Measurements from ENCODE around the gene RHBDL2. TPM values are rescaled to one million over a fixed set of nuclear protein-coding genes. Genes with fewer than 3 reads are reported as not detected.
A peak's percentile ranks its signal among the peaks of the same experiment; 100 is the strongest.

RHBDL2 gene
- total RNA-seq, 1 experiment from 2014 or later: 0.29 TPM

- no peaks in the 10 kb centered on the region for H3K36me3 ChIP-seq
- no peak overlapping the region for H3K4me3 ChIP-seq
- no peak for DNase-seq (ENCODE audit: low read depth in 1 of 2, low spot score in 2 of 2)
- no peaks in the 10 kb centered on the region for H3K9me3 ChIP-seq (replicated peaks)
- H3K4me1 ChIP-seq (replicated peaks): no peaks in the 10 kb centered on the region
- no peak overlapping the region for H3K27ac ChIP-seq
- no peaks in the 10 kb centered on the region for H3K27me3 ChIP-seq (replicated peaks)
These were observed 11.8 kb upstream of the RHBDL2 start for GRCh38 chr1:38953433-38953860.

GRCh38 chr1:38950553-38950952 is 8.9 kb upstream of the RHBDL2 start:
- Histone ChIP-seq H3K9me3 (replicated peaks) (no peaks in the 10 kb centered on the region; the same call in 1 of the 2 replicates), H3K27me3 (replicated peaks) (no peaks in the 10 kb centered on the region), H3K36me3 (no peaks in the 10 kb centered on the region), H3K4me3 (no peak overlapping the region), H3K4me1 (replicated peaks) (no peaks in the 10 kb centered on the region), H3K27ac (no peak overlapping the region)
- no peak for DNase-seq (ENCODE audit: low read depth in 1 of 2, low spot score in 2 of 2)

GRCh38 chr1:38944547-38944946 is 2.9 kb upstream of the RHBDL2 start:
- peaks cover 9% of the 10 kb centered on the region; the same call in 1 of the 2 replicates for H3K4me1 ChIP-seq (replicated peaks)
- no peaks in the 10 kb centered on the region for H3K27me3 ChIP-seq (replicated peaks)
- no peak for DNase-seq (ENCODE audit: low read depth in 1 of 2, low spot score in 2 of 2)
- H3K36me3 ChIP-seq: no peaks in the 10 kb centered on the region
- no peaks in the 10 kb centered on the region; the same call in 1 of the 2 replicates for H3K9me3 ChIP-seq (replicated peaks)
- no peak overlapping the region for H3K27ac ChIP-seq
- no peak overlapping the region for H3K4me3 ChIP-seq

GRCh38 chr1:38942664-38943428 is 1.2 kb upstream of the RHBDL2 start:
- H3K27me3 ChIP-seq (replicated peaks): no peaks in the 10 kb centered on the region

DNA sequence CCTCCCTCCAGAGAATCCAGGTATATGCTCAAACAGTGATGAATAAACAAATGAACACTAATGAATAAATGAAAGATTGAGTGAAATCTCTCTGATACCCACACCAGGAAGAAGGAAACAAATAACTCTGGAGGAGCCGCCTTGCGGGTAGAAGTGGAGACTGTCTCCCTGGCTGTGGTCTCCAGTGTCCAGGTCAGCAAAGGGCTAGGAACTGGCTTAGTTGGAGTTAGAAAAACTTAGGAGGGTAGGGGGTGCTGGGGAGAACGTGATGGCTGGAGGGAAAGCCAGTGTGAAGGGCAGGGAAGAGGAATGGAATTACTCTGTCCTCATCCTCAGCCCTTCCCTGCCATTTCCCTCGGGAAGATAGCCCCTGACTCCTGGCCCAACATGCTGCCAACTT is 537 bp downstream of the RHBDL2 start:
- no peaks in the 10 kb centered on the region for H3K36me3 ChIP-seq

More at GRCh38 chr1:38942664-38943428, 1.2 kb upstream of the RHBDL2 start:
- H3K36me3 ChIP-seq: no peaks in the 10 kb centered on the region
- no peaks in the 10 kb centered on the region; the same call in 1 of the 2 replicates for H3K9me3 ChIP-seq (replicated peaks)
- DNase-seq (ENCODE audit: low read depth in 1 of 2, low spot score in 2 of 2): no peak
- H3K4me1 ChIP-seq (replicated peaks): peaks cover 9% of the 10 kb centered on the region; the same call in 1 of the 2 replicates
- no peak overlapping the region for H3K27ac ChIP-seq
- no peak overlapping the region for H3K4me3 ChIP-seq

GRCh38 chr1:38940339-38941047 is 1.1 kb downstream of the RHBDL2 start:
- Histone ChIP-seq H3K36me3 (no peaks in the 10 kb centered on the region), H3K4me3 (no peak overlapping the region), H3K9me3 (replicated peaks) (no peaks in the 10 kb centered on the region), H3K27me3 (replicated peaks) (no peaks in the 10 kb centered on the region), H3K27ac (no peak overlapping the region), H3K4me1 (replicated peaks) (peaks cover 9% of the 10 kb centered on the region; the same call in 1 of the 2 replicates)
- DNase-seq (ENCODE audit: low read depth in 1 of 2, low spot score in 2 of 2): no peak

More for the DNA sequence above, 537 bp downstream of the RHBDL2 start:
- DNase-seq (ENCODE audit: low read depth in 1 of 2, low spot score in 2 of 2): no peak
- H3K4me1 ChIP-seq (replicated peaks): peaks cover 9% of the 10 kb centered on the region; the same call in 1 of the 2 replicates
- H3K27ac ChIP-seq: no peak overlapping the region
- peak overlapping the region; percentile 33 for H3K4me3 ChIP-seq
- H3K9me3 ChIP-seq (replicated peaks): no peaks in the 10 kb centered on the region
- H3K27me3 ChIP-seq (replicated peaks): no peaks in the 10 kb centered on the region

GRCh38 chr1:38938722-38939260 is 2.8 kb downstream of the RHBDL2 start:
- Histone ChIP-seq H3K4me1 (replicated peaks) (peaks cover 9% of the 10 kb centered on the region; the same call in 1 of the 2 replicates), H3K27ac (no peak overlapping the region), H3K27me3 (replicated peaks) (no peaks in the 10 kb centered on the region), H3K9me3 (replicated peaks) (no peaks in the 10 kb centered on the region), H3K36me3 (no peaks in the 10 kb centered on the region), H3K4me3 (no peak overlapping the region)
- no peak for DNase-seq (ENCODE audit: low read depth in 1 of 2, low spot score in 2 of 2)

DNA sequence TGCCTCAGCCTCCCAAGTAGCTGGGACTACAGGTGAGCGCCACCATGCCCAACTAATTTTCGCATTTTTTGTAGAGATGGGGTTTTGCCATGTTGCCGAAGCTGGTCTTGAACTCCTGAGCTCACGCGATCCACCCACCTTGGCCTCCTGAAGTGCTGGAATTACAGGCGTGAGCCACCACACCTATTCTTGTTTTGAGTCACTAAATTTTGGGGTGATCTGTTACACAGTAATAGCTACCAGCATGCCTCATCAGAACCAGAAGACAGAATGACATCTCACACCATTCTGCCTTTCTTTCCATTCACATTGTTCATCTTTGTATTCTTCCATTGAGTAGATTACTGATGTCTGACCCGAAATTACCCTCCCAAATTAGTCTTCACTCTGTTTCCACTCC is 9.1 kb downstream of the RHBDL2 start:
- Histone ChIP-seq H3K36me3 (no peaks in the 10 kb centered on the region), H3K4me1 (replicated peaks) (no peaks in the 10 kb centered on the region), H3K27ac (no peak overlapping the region), H3K4me3 (no peak overlapping the region), H3K27me3 (replicated peaks) (no peaks in the 10 kb centered on the region), H3K9me3 (replicated peaks) (no peaks in the 10 kb centered on the region)
- no peak for DNase-seq (ENCODE audit: low read depth in 1 of 2, low spot score in 2 of 2)

DNA sequence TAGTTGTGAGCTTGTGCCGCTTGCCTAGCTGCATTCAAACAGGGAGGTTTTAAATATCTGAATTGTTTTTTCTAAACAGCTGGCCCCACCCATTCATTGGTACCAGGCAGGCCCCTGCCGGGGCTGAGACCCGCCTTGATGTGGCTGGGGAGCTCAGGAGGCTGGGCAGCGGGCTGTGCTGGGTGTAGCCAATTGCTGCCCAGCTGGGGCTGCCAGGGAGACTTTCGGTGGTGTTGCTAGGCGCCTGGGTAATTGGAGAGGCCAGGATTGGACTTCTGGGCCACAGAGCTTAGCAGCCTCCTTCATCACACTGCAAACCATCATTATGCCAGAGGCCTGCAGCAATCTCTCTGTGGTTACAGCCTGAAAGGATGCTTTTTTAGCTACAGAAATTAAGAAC is 12.2 kb downstream of the RHBDL2 start:
- Histone ChIP-seq H3K36me3 (no peaks in the 10 kb centered on the region), H3K9me3 (replicated peaks) (no peaks in the 10 kb centered on the region), H3K27ac (no peak overlapping the region), H3K27me3 (replicated peaks) (no peaks in the 10 kb centered on the region), H3K4me3 (no peak overlapping the region), H3K4me1 (replicated peaks) (no peaks in the 10 kb centered on the region)
- no peak for DNase-seq (ENCODE audit: low read depth in 1 of 2, low spot score in 2 of 2)

DNA sequence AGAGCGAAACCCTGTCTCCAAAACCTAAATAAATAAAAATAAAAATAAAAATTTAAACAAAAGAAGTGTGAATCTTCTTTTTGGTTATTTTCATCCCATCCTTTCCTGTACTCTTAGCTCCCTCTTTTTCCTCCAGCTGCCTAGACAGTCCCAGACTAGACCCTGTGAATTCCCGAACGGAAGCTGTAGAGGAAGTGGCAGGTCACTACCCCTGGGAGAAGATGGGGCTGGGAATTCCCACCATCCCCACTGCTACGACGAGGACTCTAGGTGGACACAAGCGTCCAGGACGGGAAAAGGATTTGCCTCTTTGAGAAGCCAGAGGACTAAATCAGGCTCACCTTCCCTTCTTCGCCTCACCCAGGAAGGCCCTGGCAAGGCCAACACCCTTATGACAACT is 12.6 kb downstream of the RHBDL2 start:
- H3K27ac ChIP-seq: no peak overlapping the region

DNA sequence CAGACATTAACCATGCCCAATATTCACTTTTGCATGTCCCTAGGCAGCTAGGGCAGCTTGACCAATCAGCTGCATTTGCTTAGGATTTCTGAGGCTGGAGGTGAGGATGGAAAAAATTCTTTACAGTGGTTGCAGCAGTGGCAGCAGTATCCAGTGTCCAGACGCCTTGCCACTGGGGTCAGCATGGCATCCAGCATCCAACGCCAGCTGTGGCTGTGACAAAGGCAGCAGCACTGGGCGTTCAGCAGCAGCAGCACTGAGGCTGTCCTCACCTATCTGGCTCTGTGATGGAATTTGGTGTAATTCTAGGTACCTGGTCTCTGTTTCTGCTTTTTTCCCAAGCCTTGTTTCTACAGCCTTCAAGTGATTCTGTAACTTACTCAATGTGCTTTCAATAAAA is 15.5 kb downstream of the RHBDL2 start:
- Histone ChIP-seq H3K4me1 (replicated peaks) (no peaks in the 10 kb centered on the region), H3K27me3 (replicated peaks) (no peaks in the 10 kb centered on the region), H3K36me3 (no peaks in the 10 kb centered on the region), H3K27ac (no peak overlapping the region), H3K4me3 (no peak overlapping the region), H3K9me3 (replicated peaks) (no peaks in the 10 kb centered on the region)
- DNase-seq (ENCODE audit: low read depth in 1 of 2, low spot score in 2 of 2): no peak

More for the DNA sequence above, 12.6 kb downstream of the RHBDL2 start:
- Histone ChIP-seq H3K4me3 (no peak overlapping the region), H3K9me3 (replicated peaks) (no peaks in the 10 kb centered on the region), H3K4me1 (replicated peaks) (no peaks in the 10 kb centered on the region), H3K36me3 (no peaks in the 10 kb centered on the region), H3K27me3 (replicated peaks) (no peaks in the 10 kb centered on the region)
- no peak for DNase-seq (ENCODE audit: low read depth in 1 of 2, low spot score in 2 of 2)

GRCh38 chr1:38925391-38925790 is 16.2 kb downstream of the RHBDL2 start:
- no peaks in the 10 kb centered on the region for H3K36me3 ChIP-seq
- no peak for DNase-seq (ENCODE audit: low read depth in 1 of 2, low spot score in 2 of 2)
- no peak overlapping the region for H3K27ac ChIP-seq
- no peak overlapping the region for H3K4me3 ChIP-seq
- H3K4me1 ChIP-seq (replicated peaks): no peaks in the 10 kb centered on the region
- no peaks in the 10 kb centered on the region for H3K27me3 ChIP-seq (replicated peaks)
- no peaks in the 10 kb centered on the region for H3K9me3 ChIP-seq (replicated peaks)

- Histone ChIP-seq H3K36me3 (no peaks in the 10 kb centered on the region), H3K4me1 (replicated peaks) (no peaks in the 10 kb centered on the region), H3K9me3 (replicated peaks) (no peaks in the 10 kb centered on the region), H3K4me3 (no peak overlapping the region), H3K27ac (no peak overlapping the region), H3K27me3 (replicated peaks) (no peaks in the 10 kb centered on the region)
- no peak for DNase-seq (ENCODE audit: low read depth in 1 of 2, low spot score in 2 of 2)
These were observed 18.0 kb downstream of the RHBDL2 start for GRCh38 chr1:38923607-38924006.

DNA sequence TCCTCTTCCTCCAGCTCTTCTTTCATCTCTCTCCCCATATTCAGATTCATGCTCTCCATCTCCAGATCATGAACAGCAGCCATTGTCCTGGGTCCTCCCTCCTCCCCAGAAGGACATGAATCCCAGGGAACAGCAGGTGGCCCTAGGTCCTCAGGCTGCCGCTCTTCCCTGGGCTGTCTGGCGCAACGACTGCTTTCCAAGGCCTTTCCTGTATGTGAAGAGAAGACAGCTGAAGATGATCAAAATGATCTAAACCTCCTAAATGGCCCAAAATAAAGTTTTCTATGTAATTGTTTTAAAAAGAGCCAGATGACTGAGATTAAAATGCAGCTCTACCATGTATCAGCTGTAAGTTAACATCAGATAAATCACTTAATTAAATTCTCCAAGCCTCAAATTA is 22.5 kb downstream of the RHBDL2 start:
- H3K4me3 ChIP-seq: no peak overlapping the region
- H3K27me3 ChIP-seq (replicated peaks): no peaks in the 10 kb centered on the region

More for the DNA sequence above, 22.5 kb downstream of the RHBDL2 start:
- Histone ChIP-seq H3K9me3 (replicated peaks) (no peaks in the 10 kb centered on the region), H3K36me3 (no peaks in the 10 kb centered on the region), H3K27ac (no peak overlapping the region), H3K4me1 (replicated peaks) (no peaks in the 10 kb centered on the region)
- DNase-seq (ENCODE audit: low read depth in 1 of 2, low spot score in 2 of 2): no peak

Measured in SJSA1 (cell line).